H1 (cell line): ENCODE measurements around the gene CROCC2. TPM values are rescaled to one million over a fixed set of nuclear protein-coding genes. Genes with fewer than 3 reads are reported as not detected.

Experiments
- CTCF ChIA-PET: fragments of 300-600 bp; sonication (Branson Sonifier 250); formaldehyde crosslinking; loops from one replicate; lab custom pipeline; 2021; ENCODE audit not compliant: partially characterized antibody; lab: Charles Lee
- POLR2A ChIA-PET: fragments of 300-600 bp; sonication (Branson Sonifier 250); formaldehyde crosslinking; loops from one replicate; lab custom pipeline; 2021; ENCODE audit warnings: inconsistent platforms; ENCODE audit not compliant: partially characterized antibody; lab: Charles Lee
- DNase-seq, 2 experiments: peaks; one replicate each; pipeline versions ENCODE4 v3.0.0 to v3.0.0-alpha.2; 2010 to 2022; ENCODE audit warnings: low spot score in 2 of 2, low read depth in 1 of 2, mixed read lengths in 1 of 2
- FAIRE-seq: peaks from 2 replicates; lab custom pipeline; 2011; peaks lifted over from hg19 to GRCh38; lab: Jason Lieb, UNC
- H2AFZ ChIP-seq: 2 replicates; pipeline ENCODE4 v1.8.1; 2012; ENCODE audit warnings: low read length, inconsistent platforms
- H2AK5ac ChIP-seq: 2 replicates; pipeline ENCODE4 v1.6.1; 2013; ENCODE audit warnings: low read depth, low read length
- H2BK120ac ChIP-seq: replicated peaks from 2 replicates; pipeline ENCODE3; 2013; ENCODE audit warnings: low read depth, low read length, inconsistent platforms
- H2BK12ac ChIP-seq: 2 replicates; pipeline ENCODE4 v1.6.1; 2013; ENCODE audit warnings: low read depth, low read length
- H2BK15ac ChIP-seq: 2 replicates; pipeline ENCODE4 v1.6.1; 2013; ENCODE audit warnings: low read length
- H2BK20ac ChIP-seq: 2 replicates; pipeline ENCODE4 v1.6.1; 2013; ENCODE audit warnings: low read length
- H2BK5ac ChIP-seq: 2 replicates; pipeline ENCODE4 v1.6.1; 2013; ENCODE audit warnings: low read depth, low read length
- H3K14ac ChIP-seq: 2 replicates; pipeline ENCODE4 v1.6.1; 2013; ENCODE audit warnings: inconsistent platforms; ENCODE audit not compliant: insufficient read length
- H3K18ac ChIP-seq: 2 replicates; pipeline ENCODE4 v1.6.1; 2013; ENCODE audit warnings: low read length; ENCODE audit errors: extremely low read depth
- H3K23ac ChIP-seq: 2 replicates; pipeline ENCODE4 v1.6.1; 2013; ENCODE audit warnings: inconsistent platforms; ENCODE audit not compliant: insufficient read length
- H3K23me2 ChIP-seq: 2 replicates; pipeline ENCODE4 v1.6.1; 2013; ENCODE audit warnings: low read depth, low read length
- H3K27ac ChIP-seq: 2 replicates; pipeline ENCODE4 v1.6.1; 2011; ENCODE audit warnings: low read depth, low read length, inconsistent platforms
- H3K27me3 ChIP-seq, 4 experiments: replicated peaks in 1 of 4; 1 replicate in 1 of 4; 2 replicates in 3 of 4; pipeline versions ENCODE4 v1.6.1 to v1.8.1; 2011 to 2013; ENCODE audit warnings: low read length in 3 of 4, mild to moderate bottlenecking in 3 of 4, inconsistent platforms in 2 of 4, mixed read lengths in 2 of 4, moderate library complexity in 1 of 4; ENCODE audit not compliant: control insufficient read depth in 3 of 4, insufficient read depth in 3 of 4; ENCODE audit errors: extremely low read depth in 1 of 4
- H3K36me3 ChIP-seq, 4 experiments: 2 replicates each; pipeline versions ENCODE4 v1.6.1 to v1.8.1; 2011 to 2013; ENCODE audit warnings: mild to moderate bottlenecking in 4 of 4, low read length in 3 of 4, moderate library complexity in 2 of 4, control low read depth in 1 of 4, inconsistent platforms in 1 of 4; ENCODE audit not compliant: insufficient read depth in 4 of 4, control insufficient read depth in 2 of 4
- H3K4ac ChIP-seq: replicated peaks from 2 replicates; pipeline ENCODE3; 2013; ENCODE audit warnings: low read length, low read depth, mixed read lengths, inconsistent platforms; ENCODE audit not compliant: insufficient read length
- H3K4me1 ChIP-seq, 4 experiments: replicated peaks in 1 of 4; 1 replicate in 1 of 4; 2 replicates in 3 of 4; pipeline versions ENCODE4 v1.6.1 to v1.8.1; 2011 to 2013; ENCODE audit warnings: low read length in 3 of 4, inconsistent platforms in 2 of 4, mixed read lengths in 1 of 4; ENCODE audit not compliant: insufficient read depth in 4 of 4, control insufficient read depth in 3 of 4
- H3K4me2 ChIP-seq, 2 experiments: 2 replicates each; pipeline versions ENCODE4 v1.6.1 to v1.8.1; 2011 to 2013; ENCODE audit warnings: low read depth in 2 of 2, low read length in 2 of 2, control low read depth in 1 of 2, inconsistent platforms in 1 of 2, mild to moderate bottlenecking in 1 of 2; ENCODE audit not compliant: insufficient read depth in 1 of 2
- H3K4me3 ChIP-seq, 4 experiments: fragments of 200-600, 300-600 bp in 1 of 4; sonication (generic), shearing (Covaris generic), sonication (Bioruptor Twin) in 1 of 4; 2 replicates each; pipeline versions ENCODE4 v1.5.1 to v1.8.1; 2011 to 2016; ENCODE audit warnings: low read length in 4 of 4, low read depth in 3 of 4, control low read depth in 2 of 4, inconsistent platforms in 2 of 4, mild to moderate bottlenecking in 2 of 4, mixed read lengths in 1 of 4, moderate library complexity in 1 of 4; ENCODE audit not compliant: insufficient read depth in 2 of 4; ENCODE audit errors: extremely low read depth in 1 of 4
- H3K56ac ChIP-seq: replicated peaks from 2 replicates; pipeline ENCODE3; 2013; ENCODE audit warnings: low read depth, mild to moderate bottlenecking, mixed read lengths, low read length, inconsistent platforms; ENCODE audit not compliant: insufficient read length
- H3K79me1 ChIP-seq: 2 replicates; pipeline ENCODE4 v1.6.1; 2013; ENCODE audit warnings: low read depth, low read length, control low read depth
- H3K79me2 ChIP-seq, 2 experiments: 2 replicates each; pipeline versions ENCODE4 v1.6.1 to v1.8.1; 2012 to 2013; ENCODE audit warnings: low read length in 2 of 2, mild to moderate bottlenecking in 2 of 2, inconsistent platforms in 1 of 2; ENCODE audit not compliant: insufficient read depth in 2 of 2, control insufficient read depth in 1 of 2
- H3K9ac ChIP-seq, 4 experiments: replicated peaks in 1 of 4; 1 replicate in 1 of 4; 2 replicates in 3 of 4; pipeline versions ENCODE4 v1.6.1 to v1.8.1; 2011 to 2013; ENCODE audit warnings: low read depth in 3 of 4, low read length in 3 of 4, control low read depth in 2 of 4, mild to moderate bottlenecking in 2 of 4, moderate library complexity in 2 of 4, inconsistent platforms in 1 of 4; ENCODE audit errors: extremely low read depth in 1 of 4
- H3K9me3 ChIP-seq, 2 experiments: 2 replicates each; pipeline versions ENCODE4 v1.6.1 to v1.8.1; 2012 to 2013; ENCODE audit warnings: mild to moderate bottlenecking in 2 of 2, moderate library complexity in 2 of 2, control low read depth in 1 of 2, inconsistent platforms in 1 of 2, low read depth in 1 of 2, low read length in 1 of 2, mixed read lengths in 1 of 2; ENCODE audit not compliant: insufficient read depth in 2 of 2
- H4K20me1 ChIP-seq, 2 experiments: replicated peaks in 1 of 2; 2 replicates each; pipeline versions ENCODE3 to v1.8.1; 2011 to 2013; ENCODE audit warnings: inconsistent platforms in 2 of 2, low read length in 2 of 2, mild to moderate bottlenecking in 1 of 2; ENCODE audit not compliant: insufficient read depth in 2 of 2, control insufficient read depth in 1 of 2
- H4K5ac ChIP-seq: 2 replicates; pipeline ENCODE4 v1.6.1; 2013; ENCODE audit warnings: low read length, low read depth, mixed read lengths, inconsistent platforms; ENCODE audit not compliant: insufficient read length
- H4K8ac ChIP-seq: 2 replicates; pipeline ENCODE4 v1.8.0; 2013; ENCODE audit warnings: mild to moderate bottlenecking, moderate library complexity, low read length, inconsistent platforms; ENCODE audit not compliant: insufficient read depth; ENCODE audit errors: extremely low read depth
- H4K91ac ChIP-seq: replicated peaks from 2 replicates; pipeline ENCODE3; 2013; ENCODE audit warnings: low read length, mixed read lengths, inconsistent platforms; ENCODE audit not compliant: insufficient read length
- BACH1 ChIP-seq: IDR thresholded peaks from 2 replicates; pipeline ENCODE4 v1.6.1; 2012; ENCODE audit warnings: low read length, improper control_type of control experiment
- E2F6 ChIP-seq: IDR thresholded peaks from 2 replicates; pipeline ENCODE4 v1.6.1; 2012; ENCODE audit warnings: inconsistent platforms
- EGR1 ChIP-seq: IDR thresholded peaks from 2 replicates; pipeline ENCODE4 v1.6.1; 2011; ENCODE audit warnings: low read depth, low read length, borderline replicate concordance
- EZH2 ChIP-seq: fragments of 200-600 bp; sonication (generic); IDR thresholded peaks from 2 replicates; pipeline ENCODE4 v1.7.1; 2012; ENCODE audit warnings: low read depth, mild to moderate bottlenecking, moderate library complexity, low read length, inconsistent platforms; ENCODE audit not compliant: severe bottlenecking
- JUN ChIP-seq: IDR thresholded peaks from 2 replicates; pipeline ENCODE4 v1.6.1; 2011; ENCODE audit warnings: low read depth, mild to moderate bottlenecking, improper control_type of control experiment, low read length
- KDM1A ChIP-seq: fragments of 200-600, 300-600 bp; sonication (generic); IDR thresholded peaks from 2 replicates; pipeline ENCODE4 v1.7.1; 2016; ENCODE audit warnings: mild to moderate bottlenecking, low read length, borderline replicate concordance
- MAFK ChIP-seq: IDR thresholded peaks from 2 replicates; pipeline ENCODE4 v1.6.1; 2012; ENCODE audit warnings: low read depth, mild to moderate bottlenecking, improper control_type of control experiment, low read length
- NRF1 ChIP-seq: IDR thresholded peaks from 2 replicates; pipeline ENCODE4 v1.6.1; 2011; ENCODE audit warnings: mild to moderate bottlenecking, low read depth, low read length, improper control_type of control experiment
- PHF8 ChIP-seq: fragments of 200-600 bp; sonication (generic); conservative IDR thresholded peaks from 2 replicates; pipeline ENCODE4 v1.7.1; 2012; ENCODE audit warnings: low read depth, mild to moderate bottlenecking, inconsistent platforms, low read length, moderate library complexity
- POLR2A ChIP-seq, 2 experiments: IDR thresholded peaks; 1 replicate in 1 of 2; 2 replicates in 1 of 2; pipeline ENCODE4 v1.6.1; 2011; ENCODE audit warnings: low read depth in 2 of 2, low read length in 2 of 2, mild to moderate bottlenecking in 2 of 2; ENCODE audit errors: control extremely low read depth in 1 of 2
- POLR2AphosphoS5 ChIP-seq: IDR thresholded peaks from 2 replicates; pipeline ENCODE4 v1.6.1; 2011; ENCODE audit warnings: low read depth, low read length
- RXRA ChIP-seq: IDR thresholded peaks from 2 replicates; pipeline ENCODE4 v1.6.1; 2011; ENCODE audit warnings: low read depth, mild to moderate bottlenecking, low read length, moderate library complexity; ENCODE audit not compliant: insufficient read depth
- TAF7 ChIP-seq: optimal IDR thresholded peaks from 2 replicates; pipeline ENCODE3; 2011; ENCODE audit warnings: low read depth, mild to moderate bottlenecking, inconsistent platforms, low read length, moderate library complexity, borderline replicate concordance
- WGBS, 2 experiments: shearing (Covaris generic) in 1 of 2; methylation state at CpG; one replicate each; pipeline versions ENCODE4 v1.1.6 to v1.1.7; 2013 to 2015; ENCODE audit warnings: low lambda C conversion rate in 2 of 2, mixed read lengths in 2 of 2, inconsistent platforms in 1 of 2, low coverage in 1 of 2, missing lambda C conversion rate in 1 of 2; ENCODE audit not compliant: insufficient replicate concordance in 2 of 2, insufficient coverage in 1 of 2, insufficient read length in 1 of 2; ENCODE audit errors: extremely low coverage in 1 of 2, missing lambda C conversion rate in 1 of 2; 5-methylcytosine and 5-hydroxymethylcytosine counted together
- polyA plus RNA-seq, 7 experiments: library from polyadenylated mRNA; depleted of rRNA in 3 of 7; stranded (reverse) in 5 of 7; unstranded in 2 of 7; fragments of >200 nt in 5 of 7; fragments of 200-250 nt in 2 of 7; gene quantifications; 1 replicate in 5 of 7; 2 replicates in 1 of 7; 4 replicates in 1 of 7; pipeline versions ENCODE4 v1.2.1 to v1.2.3, GENCODE V29; 2011 to 2013; ENCODE audit warnings: missing spikeins in 2 of 7, mixed read lengths in 2 of 7
- total RNA-seq: library from RNA; stranded (reverse); fragmentation: NEBNext Ultra II Directional; extraction: Animal tissue kit (Norgen Biotek cat#: 25700); gene quantifications from 2 replicates; pipeline ENCODE4 v1.2.1, GENCODE V29; 2021
- TF ChIP-seq, protein P1 (sequence below): IDR thresholded peaks from 2 replicates; pipeline ENCODE4 v1.6.1; 2011; ENCODE audit warnings: low read depth, mild to moderate bottlenecking, low read length; ENCODE audit not compliant: insufficient read depth

CROCC2 gene
- total and polyA plus RNA-seq, 2 of the 8 experiments (the other 6 are each of a cell fraction or from before 2014, with no cell fraction given), result not detected

DNA sequence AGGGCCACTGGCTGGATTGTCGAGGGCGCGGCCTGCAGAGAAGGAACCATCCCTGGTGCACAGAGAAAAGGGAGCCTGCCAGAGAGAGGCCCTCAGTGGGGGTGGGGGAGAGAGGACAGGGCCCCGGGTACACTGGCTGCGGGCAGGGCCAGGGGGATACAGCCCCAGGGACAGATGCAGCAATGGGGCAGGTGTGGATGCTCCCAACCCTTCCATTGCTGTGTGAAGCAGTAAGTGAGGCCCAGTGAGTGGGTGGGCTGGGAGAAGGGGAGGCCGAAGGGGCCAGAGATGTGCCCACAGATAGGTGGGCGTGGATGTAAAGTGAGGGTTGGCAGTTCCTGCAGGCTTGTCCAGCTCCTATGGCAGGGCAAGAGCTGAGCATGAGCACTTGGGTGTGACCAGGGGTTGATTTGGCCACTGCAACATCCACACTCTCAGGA, 30.1 kb upstream of the CROCC2 start:
- FAIRE-seq, result no peak
- Histone ChIP-seq H2BK20ac (no peak overlapping the region), H2BK5ac (no peak overlapping the region), H3K23ac (no peak overlapping the region), H4K8ac (no peak overlapping the region), H2BK12ac (no peak overlapping the region), H2AK5ac (no peak overlapping the region), H3K14ac (no peak overlapping the region), H3K27ac (no peak overlapping the region), H3K4ac (no peak overlapping the region), H2BK120ac (no peak overlapping the region), H4K20me1 (no peaks in the 10 kb centered on the region), H3K4me2 (no peak overlapping the region), H3K9me3 (no peaks in the 10 kb centered on the region), H2AFZ (no peak overlapping the region), H3K18ac (no peak overlapping the region), H3K79me1 (no peaks in the 10 kb centered on the region), H2BK15ac (no peak overlapping the region), H3K4me1 (no peaks in the 10 kb centered on the region; a peak in 1 of 7 replicates), H3K9ac (no peak overlapping the region), H3K36me3 (no peaks in the 10 kb centered on the region), H3K23me2 (no peaks in the 10 kb centered on the region), H4K5ac (no peak overlapping the region), H3K27me3 (no peaks in the 10 kb centered on the region), H3K79me2 (no peaks in the 10 kb centered on the region), H3K4me3 (no peak overlapping the region), H4K91ac (no peak overlapping the region), H3K56ac (no peak overlapping the region)
- WGBS, 2 experiments, result 43% methylated on average over 5 of the region's 7 CpGs; no CpG with 5 or more reads in 1 of the 2 experiments
- TF ChIP-seq, protein P1, sequence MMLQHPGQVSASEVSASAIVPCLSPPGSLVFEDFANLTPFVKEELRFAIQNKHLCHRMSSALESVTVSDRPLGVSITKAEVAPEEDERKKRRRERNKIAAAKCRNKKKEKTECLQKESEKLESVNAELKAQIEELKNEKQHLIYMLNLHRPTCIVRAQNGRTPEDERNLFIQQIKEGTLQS, result no peak
- TF ChIP-seq JUN (no peak), KDM1A (no peak), MAFK (no peak), POLR2A (IDR thresholded peaks at IDR 0.05; ENCODE audit: control extremely low read depth in 1 of 2, low read depth in 2 of 2, low read length in 2 of 2) (no peak), RXRA (no peak), EGR1 (no peak), NRF1 (no peak), TAF7 (no peak), E2F6 (no peak), POLR2AphosphoS5 (no peak), PHF8 (no peak), BACH1 (no peak), EZH2 (no peak)
- no peak for DNase-seq
- CTCF ChIA-PET, result interaction anchor here (0.8 to 2.4 kb wide), 3 partner anchors 12 to 38 kb away, joined by 3 to 7 read pairs (median 4); no protein-coding TSS in a partner anchor
- POLR2A ChIA-PET, result no interaction called here
